NCI-H146 treated with DMSO at 0.1 percent for 48 hours (cell line): ENCODE data around the gene TRDMT1.

Experiments used
- DNase-seq: peaks from one replicate; lab custom pipeline; 2025; ENCODE audit not compliant: unreplicated experiment; lab: John Stamatoyannopoulos, UW

The TRDMT1 gene, protein sequence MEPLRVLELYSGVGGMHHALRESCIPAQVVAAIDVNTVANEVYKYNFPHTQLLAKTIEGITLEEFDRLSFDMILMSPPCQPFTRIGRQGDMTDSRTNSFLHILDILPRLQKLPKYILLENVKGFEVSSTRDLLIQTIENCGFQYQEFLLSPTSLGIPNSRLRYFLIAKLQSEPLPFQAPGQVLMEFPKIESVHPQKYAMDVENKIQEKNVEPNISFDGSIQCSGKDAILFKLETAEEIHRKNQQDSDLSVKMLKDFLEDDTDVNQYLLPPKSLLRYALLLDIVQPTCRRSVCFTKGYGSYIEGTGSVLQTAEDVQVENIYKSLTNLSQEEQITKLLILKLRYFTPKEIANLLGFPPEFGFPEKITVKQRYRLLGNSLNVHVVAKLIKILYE

DNA sequence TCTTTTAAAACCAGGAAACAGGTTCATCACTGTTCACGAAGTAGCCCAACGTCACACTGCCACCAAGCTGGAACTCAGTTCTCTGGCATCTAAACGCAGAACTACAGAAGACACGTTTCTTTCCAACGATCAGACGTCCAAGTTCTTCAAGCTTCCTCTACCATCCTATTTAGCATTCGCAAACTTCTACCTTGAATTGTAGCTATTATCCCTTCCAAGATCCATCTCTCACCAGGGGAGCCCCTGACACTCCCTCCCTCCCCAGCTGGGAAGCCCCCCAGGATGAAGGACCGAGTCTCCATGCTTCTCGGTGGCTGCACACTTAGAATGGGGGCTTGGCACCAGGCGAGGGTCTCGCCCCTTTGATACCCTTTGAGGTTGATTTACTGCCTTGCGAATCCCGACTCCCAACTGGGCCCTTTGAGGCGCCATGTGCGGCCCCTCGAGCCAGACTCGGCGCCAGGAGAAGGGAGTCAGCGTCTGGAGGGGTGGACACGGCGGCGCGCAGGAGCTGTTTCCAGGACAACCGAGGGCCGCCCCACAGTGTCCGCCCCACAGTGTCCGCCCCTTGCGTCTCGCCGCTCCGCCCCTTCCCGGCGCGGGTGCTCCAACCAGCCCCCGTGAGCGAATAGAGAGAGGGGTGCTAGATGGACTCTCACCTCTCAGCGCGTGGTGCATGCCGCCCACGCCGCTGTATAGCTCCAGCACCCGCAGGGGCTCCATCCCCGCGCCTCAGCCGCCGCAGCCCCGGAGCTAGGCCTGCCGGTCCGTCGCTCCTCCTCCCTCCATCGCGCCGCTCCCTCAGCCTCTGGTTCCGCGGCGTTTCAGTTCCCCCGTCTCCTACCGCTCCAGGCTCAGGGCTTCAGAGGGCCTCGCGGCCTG lies at the start of gene TRDMT1:
TSS of gene TRDMT1 (minus strand) at position 761 of the 882 bp plus-strand sequence. CDS start at position 723, 38 bp downstream.
- peak; percentile 78 for DNase-seq

DNA sequence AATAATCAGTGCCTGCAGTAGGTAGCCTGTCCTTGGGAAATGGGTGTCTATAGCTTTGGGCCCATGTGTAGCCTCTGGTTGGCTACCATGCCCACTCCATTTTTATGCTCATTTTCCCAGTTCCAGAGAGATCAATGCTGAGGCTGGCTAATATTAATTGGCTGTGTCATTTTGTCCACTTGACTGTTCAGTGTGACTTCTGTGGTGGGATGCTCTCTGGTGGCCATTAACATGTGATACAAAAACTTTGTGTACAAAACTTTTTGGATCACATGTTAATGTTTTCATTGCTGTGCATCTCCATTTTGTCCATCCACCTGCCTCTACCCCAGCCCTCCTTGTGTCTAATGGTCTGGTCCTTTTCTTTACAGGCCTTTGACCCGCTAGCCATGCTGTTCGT lies 49.3 kb upstream of the TRDMT1 start:
- no peak for DNase-seq

DNA sequence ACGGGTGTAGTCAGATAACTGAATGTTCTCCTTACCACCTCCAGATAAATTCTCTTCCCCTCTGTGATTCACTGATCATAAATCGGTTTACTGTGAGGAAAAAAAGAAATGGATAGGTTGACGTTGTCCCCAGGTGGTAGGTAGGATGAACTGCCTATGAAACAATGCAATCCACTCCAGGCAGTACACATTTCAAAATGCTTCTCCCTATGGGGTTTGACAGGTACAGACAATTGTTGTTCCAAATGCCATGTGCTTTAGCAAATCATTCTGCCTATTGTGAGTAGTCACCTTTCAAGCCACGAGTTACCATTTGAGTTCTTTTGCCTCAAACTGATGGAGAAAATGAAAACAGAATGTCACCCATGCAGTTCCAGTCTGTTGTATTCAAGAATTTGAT lies 48.3 kb upstream of the TRDMT1 start:
- DNase-seq = no peak

DNA sequence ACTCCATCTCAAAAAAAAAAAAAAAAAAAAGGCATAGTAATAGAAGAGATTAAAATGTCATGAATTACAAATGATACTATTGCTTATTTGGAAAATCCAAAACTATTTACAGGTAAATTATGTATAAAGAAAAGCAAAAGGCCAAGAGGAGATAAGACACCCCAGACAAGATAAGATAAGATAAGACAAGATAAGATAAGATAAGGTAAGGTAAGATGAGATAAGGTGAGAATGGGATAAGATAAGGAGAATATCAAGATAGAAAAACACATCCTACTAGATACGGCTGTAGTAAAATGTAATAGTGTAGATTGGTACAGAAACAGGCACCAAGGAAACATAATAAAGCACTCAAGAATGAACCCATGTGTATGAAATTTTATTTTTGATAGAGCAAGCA lies 47.5 kb upstream of the TRDMT1 start:
- no peak for DNase-seq

DNA sequence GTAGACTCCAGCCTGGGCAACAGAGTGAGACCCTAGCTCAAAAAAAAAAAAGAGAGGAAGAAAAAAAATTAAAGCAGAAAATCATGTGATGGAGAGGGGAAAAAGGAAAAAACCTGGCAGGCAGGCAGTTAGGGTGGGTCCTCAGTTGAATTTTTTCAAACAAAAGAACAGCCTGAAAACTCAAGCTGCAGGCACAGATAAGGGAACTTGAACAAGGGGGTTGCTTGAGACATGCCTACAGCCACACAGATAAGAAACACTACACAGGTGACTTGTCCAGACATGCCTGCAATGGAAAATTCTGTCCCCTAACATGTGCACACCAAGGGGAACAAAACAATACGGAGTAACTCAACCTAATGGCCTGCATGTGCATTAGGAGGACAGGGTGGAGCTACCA lies 45.7 kb upstream of the TRDMT1 start:
- no peak for DNase-seq

DNA sequence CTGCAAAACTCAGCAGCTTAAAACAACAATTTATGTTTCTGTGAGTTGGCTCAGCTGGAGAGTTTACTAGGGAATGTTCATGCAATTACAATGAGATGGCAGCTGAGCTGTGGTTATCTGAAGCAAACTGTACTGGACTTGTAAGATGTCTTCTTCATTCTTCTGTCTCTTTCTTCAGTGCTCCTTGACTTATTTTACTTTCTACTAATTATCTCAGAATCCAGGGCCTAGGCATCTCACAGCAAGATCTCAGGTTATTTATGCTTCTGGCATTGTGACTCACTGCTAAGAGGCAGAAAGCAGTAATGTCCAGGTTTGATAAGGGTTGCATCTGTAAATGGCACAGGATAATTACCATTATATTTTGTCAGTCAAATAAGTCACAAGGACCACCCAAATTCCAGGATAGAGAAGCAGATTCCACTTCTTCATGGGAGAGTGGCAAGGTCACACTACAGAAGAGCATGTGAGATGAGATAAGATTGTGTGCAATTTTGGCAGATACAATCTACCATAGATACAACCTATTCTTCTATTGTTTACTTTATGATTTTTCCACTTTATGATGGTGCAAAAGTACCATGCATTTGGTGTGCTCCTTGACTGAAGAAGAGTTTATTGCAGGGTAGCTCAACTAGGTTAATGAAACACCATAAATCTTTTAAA lies 43.4 kb upstream of the TRDMT1 start:
- DNase-seq = no peak

DNA sequence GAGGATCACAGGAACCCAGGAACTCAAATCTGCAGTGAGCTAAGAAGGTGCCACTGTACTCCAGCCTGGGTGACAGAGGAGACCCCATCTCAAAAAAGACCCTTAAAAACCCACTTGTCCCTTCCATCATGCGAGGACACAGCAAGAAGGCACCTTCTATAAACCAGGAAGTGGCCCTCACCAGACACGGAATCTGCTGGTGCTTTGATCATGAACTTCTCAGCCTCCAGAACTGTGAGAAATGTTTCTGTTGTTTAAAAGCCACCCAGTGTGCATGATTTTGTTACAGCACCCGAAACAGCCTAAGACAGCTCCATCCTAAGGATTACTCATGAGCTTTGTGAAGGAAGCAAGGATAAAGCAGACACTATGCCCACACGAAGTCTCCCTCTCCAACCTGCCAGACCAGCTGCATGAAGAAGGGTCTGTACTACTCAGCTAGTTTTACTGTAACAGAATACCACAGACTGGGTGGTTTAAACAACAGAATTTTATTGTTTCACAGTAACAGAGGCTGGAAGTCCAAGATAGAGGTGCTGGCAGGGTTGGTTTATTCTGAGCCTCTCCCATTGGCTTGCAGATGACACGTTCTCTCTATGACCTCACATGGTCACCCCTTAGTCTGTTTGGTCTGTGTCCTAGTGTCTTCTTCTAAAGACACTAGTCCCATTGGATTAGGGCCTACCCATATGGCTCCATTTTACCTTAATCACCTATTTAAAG lies 40.3 kb upstream of the TRDMT1 start:
- DNase-seq = no peak

DNA sequence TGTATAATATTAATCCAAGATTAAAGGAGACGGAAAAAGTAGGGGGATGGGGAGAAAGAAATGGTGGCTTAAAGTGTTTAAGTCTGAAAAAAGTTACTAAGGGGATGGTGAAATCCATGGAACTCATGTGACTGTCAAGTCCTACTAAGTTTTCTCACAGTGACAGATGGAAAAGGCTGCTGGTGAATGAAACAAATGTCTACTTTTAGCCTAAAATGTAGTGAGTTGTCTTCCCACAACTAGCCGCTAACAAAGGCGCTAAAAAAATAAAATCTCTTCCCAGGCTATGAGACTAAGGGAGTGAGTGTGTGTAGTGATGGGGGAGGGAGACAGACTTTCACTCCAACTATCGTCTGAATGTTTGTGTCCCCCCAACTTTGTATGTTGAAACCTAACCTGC lies 39.1 kb upstream of the TRDMT1 start:
- DNase-seq = no peak

DNA sequence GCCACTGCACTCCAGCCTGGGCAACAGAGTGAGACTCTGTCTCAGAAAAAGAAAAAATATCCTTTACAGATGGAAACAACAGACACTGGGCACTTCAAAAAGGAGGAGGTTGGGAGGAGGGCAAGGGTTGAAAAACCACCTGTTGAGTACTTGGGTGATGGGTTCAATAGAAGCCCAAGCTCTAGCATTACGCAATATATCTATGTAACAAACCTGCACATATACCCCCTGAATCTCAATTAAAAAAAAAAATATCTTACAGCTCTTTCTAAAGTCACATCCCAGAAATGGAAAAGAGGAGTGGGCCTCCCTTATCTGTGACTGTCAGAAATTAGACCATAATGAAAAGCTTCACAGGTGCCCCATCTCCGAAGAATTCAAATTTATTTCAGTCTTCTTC lies 38.6 kb upstream of the TRDMT1 start:
- DNase-seq = no peak

DNA sequence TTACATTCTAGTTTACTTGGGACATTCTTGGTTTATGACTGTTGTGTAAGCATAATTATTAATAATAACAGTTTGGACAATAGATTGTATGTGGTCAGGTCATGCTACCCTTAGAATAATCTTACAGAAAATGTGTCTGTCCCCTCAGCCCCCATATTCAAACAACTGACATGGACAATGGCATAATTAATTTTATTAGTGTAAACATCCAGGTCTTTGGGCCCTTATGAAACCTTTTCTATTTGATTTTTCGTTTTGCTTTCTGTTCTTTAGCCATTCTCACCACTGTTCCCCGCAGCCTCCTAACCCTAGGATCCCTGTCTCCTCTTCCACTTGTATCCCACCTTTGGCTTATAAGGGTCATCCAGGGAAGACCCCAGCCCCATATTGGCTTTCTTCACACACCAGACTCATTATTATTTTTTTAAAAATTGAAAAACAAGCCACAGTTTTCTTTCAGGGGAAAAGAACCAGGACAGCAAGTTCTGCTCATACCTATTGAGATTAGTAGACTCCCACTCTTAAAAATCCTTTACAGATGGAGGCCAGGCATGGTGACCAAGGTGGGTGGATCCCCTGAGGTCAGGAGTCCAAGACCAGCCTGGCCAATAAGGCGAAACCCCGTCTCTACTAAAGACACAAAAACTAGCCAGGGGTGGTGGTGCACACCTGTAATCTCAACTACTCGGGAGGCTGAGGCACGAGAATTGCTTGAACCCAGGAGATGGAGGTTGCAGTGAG lies 38.0 kb upstream of the TRDMT1 start:
- DNase-seq = no peak

DNA sequence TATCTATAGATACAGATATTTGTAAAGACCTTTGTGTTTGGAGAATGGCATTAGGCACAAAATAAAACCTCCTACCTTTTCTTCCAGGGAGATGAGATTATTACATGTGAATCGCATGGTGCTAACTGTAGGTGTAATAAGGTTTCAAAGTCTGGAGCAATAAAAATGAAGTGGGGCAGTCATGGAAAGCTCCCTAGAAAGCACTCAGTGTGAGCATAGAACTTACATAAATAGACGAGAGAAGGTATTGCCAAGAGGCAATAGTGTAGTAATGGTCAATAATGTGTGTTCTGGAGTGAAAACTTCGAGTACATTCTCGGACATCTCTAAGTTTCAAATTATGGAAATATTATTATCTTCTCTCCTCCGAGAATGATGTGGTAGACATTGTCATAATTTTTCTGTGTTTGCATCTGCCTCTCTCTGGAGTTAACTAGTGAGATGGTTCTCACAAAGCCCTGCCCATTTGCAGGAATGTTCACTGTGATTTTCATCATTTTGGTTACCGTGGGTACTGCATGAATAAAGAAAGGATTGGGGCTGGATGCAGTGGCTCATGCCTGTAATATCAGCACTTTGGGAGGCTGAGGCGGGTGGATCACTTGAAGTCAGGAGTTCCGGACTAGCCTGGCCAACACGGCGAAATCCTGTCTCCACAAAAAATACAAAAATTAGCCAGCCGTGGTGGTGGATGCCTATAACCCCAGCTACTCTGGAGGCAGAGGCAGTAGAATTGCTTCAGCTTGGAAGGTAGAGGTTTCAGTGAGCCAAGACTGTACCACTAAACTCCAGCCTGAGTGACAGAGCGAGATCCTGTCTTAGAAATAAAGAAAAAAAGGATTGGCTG lies 37.2 kb upstream of the TRDMT1 start:
- no peak for DNase-seq

DNA sequence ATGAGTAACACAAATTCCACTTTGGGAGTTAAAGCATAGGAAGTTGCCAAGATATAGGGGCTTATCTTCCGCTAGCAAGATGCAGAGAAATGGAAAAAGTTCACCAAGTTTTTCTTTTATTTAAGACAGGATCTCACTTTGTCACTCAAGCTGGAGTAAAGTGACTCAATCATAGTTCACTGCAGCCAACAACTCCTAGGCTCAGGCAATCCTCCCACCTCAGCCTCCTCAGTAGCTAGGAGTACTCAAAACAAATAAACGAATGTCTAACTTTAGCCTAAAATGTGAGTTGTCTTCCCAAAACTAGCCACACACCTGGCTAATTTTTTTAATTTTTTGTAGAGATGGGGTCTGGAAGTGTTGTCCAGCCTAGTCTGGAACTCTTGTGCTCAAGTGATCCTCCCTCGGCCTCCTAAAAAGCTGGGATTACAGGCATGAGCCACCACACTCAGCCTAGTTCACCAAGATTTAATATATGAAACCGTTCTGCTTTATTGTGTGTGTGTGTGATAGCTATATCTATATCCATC lies 36.5 kb upstream of the TRDMT1 start:
- DNase-seq = no peak

DNA sequence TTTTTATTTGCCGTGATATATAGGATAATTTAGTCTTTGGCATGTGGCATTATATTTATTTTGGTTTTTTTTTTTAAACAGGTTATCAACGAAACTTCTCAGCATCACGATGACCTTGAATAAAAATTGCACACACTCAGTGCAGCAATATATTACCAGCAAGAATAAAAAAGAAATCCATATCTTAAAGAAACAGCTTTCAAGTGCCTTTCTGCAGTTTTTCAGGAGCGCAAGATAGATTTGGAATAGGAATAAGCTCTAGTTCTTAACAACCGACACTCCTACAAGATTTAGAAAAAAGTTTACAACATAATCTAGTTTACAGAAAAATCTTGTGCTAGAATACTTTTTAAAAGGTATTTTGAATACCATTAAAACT lies 35.7 kb upstream of the TRDMT1 start:
- DNase-seq = no peak

DNA sequence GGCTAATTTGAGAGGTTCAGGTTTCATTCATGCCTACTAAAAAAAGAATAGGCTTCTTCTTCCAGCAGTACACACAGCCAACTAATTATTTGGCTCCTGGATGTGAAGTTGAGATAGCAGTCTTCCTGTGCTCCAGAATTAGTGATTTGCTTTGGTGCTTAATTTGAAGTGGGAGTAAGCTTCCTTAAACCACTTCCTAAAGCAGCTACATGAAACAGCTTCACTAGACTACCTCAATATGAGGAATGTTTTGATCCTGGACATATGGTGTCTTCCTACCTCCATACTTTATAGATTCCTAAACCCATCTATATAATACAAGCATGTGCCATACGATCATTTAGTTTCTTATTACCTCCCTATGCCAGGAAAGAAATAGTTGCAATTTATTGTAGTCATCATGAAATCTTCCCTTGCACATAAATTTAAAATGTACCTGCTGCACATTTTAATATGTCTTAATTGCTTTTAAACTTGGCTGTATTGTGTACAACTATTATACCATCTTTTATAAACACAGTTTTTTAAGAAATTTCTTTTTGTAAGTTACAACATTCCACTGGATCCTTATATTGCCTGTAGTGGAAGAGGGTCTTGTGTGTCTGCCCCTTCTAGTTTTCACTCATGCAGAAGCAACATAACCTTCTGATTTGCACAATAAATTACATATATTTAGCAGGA lies 35.1 kb upstream of the TRDMT1 start:
- DNase-seq = no peak

DNA sequence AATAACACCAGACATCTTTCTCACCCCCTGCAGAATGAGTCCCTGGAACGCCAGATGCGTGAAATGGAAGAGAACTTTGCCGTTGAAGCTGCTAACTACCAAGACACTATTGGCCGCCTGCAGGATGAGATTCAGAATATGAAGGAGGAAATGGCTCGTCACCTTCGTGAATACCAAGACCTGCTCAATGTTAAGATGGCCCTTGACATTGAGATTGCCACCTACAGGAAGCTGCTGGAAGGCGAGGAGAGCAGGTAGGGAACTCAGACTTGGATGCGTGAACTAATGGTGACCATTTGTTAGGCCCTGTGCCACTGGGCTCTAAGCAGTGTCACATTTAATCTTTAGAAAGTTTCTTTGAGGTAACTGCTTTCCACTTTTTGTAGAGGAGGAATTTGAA lies 33.7 kb upstream of the TRDMT1 start:
- DNase-seq = no peak

DNA sequence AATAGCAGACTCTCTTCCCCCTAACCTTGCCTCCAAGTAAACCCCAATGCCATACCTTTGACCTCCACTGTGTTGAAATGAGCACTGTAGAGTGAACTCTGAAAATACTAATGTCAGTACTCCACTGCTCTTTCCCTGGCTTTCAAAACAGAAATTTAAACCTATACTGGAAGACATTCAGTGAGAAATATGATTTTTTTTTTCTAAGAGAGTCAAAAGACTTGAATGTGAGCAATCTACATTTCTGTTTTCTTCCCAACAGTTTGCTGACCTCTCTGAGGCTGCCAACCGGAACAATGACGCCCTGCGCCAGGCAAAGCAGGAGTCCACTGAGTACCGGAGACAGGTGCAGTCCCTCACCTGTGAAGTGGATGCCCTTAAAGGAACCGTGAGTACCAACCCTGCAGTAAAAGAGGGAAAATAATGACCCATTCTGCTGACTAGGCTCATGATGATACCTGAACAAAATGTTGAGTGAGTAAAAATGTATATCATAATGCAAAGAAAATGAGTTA lies 33.0 kb upstream of the TRDMT1 start:
- DNase-seq = no peak

DNA sequence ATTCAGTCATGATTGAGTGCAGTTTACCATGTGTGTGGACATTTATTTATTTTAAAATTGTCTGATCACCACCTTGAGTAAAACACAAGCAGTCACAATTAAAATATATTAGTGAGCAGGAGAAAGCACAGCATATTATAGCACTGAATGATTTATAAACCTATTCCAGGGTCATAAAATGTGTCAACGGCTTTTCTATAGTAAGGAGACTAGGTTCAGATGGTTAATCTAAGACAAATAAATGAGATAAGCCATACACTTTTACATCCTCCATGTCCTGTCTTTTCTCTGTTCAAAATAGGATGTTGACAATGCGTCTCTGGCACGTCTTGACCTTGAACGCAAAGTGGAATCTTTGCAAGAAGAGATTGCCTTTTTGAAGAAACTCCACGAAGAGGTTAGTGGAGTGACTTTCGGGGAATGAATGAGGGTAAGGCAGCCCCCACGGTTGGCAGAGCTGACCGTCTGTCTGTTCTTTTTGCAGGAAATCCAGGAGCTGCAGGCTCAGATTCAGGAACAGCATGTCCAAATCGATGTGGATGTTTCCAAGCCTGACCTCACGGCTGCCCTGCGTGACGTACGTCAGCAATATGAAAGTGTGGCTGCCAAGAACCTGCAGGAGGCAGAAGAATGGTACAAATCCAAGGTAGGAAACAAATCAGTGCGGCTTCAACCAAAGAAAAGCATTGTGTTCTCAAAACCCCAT lies 32.0 kb upstream of the TRDMT1 start:
- DNase-seq = no peak
